ENCODE measurements around the gene CDK5RAP1.

CDK5RAP1 gene

DNA sequence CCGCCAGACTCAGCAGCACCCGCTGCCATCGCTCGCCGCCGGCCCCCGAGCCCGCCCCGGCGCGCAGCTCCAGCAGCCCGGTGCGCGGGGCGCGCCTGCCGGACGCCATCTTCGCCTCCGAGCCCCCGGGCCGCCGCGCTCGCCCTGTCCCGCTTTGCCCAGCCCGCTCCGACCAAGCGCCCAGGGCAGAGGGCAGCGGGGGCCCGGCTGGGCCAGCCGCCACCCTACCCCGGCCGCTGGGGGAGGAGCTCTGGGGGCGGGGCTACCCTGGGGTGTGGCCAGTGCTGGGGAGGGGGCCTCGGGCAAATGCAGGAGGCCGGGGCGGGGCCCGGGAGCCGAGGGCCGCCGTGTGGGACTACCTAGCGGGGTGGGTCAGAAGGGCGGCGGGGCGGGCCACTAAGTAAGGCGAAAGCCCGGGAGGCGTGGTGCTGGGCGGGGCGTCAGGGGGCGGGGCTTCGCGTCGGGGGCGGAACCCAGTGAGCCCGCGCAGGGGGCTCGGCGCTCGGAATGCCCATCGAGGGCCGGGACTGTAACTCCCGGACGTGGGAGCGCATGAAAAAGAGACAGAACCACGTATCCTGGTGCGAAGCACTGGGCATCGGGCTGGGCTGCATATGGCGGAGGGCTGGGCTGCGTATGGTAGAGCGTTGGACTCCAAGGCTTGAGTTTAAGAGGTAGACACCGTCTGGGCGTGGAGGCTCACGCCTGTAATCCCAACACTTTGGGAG, 42.4 kb upstream of the CDK5RAP1 start, which contains the start of gene SNTA1 (continued):
- TF ChIP-seq ZNF658 (tag by site-specific recombination; IDR thresholded peaks at IDR 0.05) (no peak), ZNF114 (tag by site-specific recombination; IDR thresholded peaks at IDR 0.05) (no peak), GFI1B (tag by site-specific recombination; IDR thresholded peaks at IDR 0.05) (no peak), ZNF610 (tag by site-specific recombination; IDR thresholded peaks at IDR 0.05; ENCODE audit: borderline replicate concordance) (no peak), ZNF239 (tag by site-specific recombination; IDR thresholded peaks at IDR 0.05) (no peak), ZNF785 (tag by site-specific recombination; IDR thresholded peaks at IDR 0.05) (no peak), ZBTB20 (tag by site-specific recombination; IDR thresholded peaks at IDR 0.05) (0 out of 2 replicates have a peak, but pooled peaks have one; percentile 49), KLF9 (tag by site-specific recombination; IDR thresholded peaks at IDR 0.05; ENCODE audit: low read depth) (peak; percentile 91), TRIM28 (IDR thresholded peaks at IDR 0.05; ENCODE audit: borderline replicate concordance, low read length) (no peak), HOXA7 (CRISPR knock-in tag; IDR thresholded peaks at IDR 0.05; ENCODE audit: borderline replicate concordance) (no peak), YY2 (tag by site-specific recombination; IDR thresholded peaks at IDR 0.05) (no peak), ZNF530 (tag by site-specific recombination; IDR thresholded peaks at IDR 0.05; ENCODE audit: low read depth) (no peak), ZNF24 (tag by site-specific recombination; IDR thresholded peaks at IDR 0.05) (no peak), ZNF621 (tag by site-specific recombination; IDR thresholded peaks at IDR 0.05) (no peak), GLIS1 (tag by site-specific recombination; IDR thresholded peaks at IDR 0.05) (peak; percentile 48), ZNF350 (tag by site-specific recombination; IDR thresholded peaks at IDR 0.05) (no peak), ZBTB17 (tag by site-specific recombination; IDR thresholded peaks at IDR 0.05) (peak; percentile 97), ZNF324 (tag by site-specific recombination; IDR thresholded peaks at IDR 0.05) (no peak), KLF1 (tag by site-specific recombination; IDR thresholded peaks at IDR 0.05) (peak; percentile 57), ZFP69B (tag by site-specific recombination; IDR thresholded peaks at IDR 0.05) (no peak), ZSCAN16 (tag by site-specific recombination; IDR thresholded peaks at IDR 0.05) (no peak), ZNF184 (tag by site-specific recombination; IDR thresholded peaks at IDR 0.05) (no peak), OVOL3 (tag by site-specific recombination; IDR thresholded peaks at IDR 0.05) (peak; percentile 22; the same call in 1 of the 2 replicates), HOXD13 (CRISPR knock-in tag; IDR thresholded peaks at IDR 0.05; ENCODE audit: borderline replicate concordance) (no peak), ZNF223 (tag by site-specific recombination; IDR thresholded peaks at IDR 0.05) (no peak), ZSCAN30 (tag by site-specific recombination; IDR thresholded peaks at IDR 0.05) (no peak)
- TF ChIP-seq, protein P1, sequence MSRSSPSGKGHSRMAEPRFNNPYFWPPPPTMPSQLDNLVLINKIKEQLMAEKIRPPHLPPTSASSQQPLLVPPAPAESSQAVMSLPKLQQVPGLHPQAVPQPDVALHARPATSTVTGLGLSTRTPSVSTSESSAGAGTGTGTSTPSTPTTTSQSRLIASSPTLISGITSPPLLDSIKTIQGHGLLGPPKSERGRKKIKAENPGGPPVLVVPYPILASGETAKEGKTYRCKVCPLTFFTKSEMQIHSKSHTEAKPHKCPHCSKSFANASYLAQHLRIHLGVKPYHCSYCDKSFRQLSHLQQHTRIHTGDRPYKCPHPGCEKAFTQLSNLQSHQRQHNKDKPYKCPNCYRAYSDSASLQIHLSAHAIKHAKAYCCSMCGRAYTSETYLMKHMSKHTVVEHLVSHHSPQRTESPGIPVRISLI (tag by site-specific recombination; IDR thresholded peaks at IDR 0.05): no peak
- TF ChIP-seq, protein P2, sequence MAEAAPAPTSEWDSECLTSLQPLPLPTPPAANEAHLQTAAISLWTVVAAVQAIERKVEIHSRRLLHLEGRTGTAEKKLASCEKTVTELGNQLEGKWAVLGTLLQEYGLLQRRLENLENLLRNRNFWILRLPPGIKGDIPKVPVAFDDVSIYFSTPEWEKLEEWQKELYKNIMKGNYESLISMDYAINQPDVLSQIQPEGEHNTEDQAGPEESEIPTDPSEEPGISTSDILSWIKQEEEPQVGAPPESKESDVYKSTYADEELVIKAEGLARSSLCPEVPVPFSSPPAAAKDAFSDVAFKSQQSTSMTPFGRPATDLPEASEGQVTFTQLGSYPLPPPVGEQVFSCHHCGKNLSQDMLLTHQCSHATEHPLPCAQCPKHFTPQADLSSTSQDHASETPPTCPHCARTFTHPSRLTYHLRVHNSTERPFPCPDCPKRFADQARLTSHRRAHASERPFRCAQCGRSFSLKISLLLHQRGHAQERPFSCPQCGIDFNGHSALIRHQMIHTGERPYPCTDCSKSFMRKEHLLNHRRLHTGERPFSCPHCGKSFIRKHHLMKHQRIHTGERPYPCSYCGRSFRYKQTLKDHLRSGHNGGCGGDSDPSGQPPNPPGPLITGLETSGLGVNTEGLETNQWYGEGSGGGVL (tag by site-specific recombination; IDR thresholded peaks at IDR 0.05): no peak
- TF ChIP-seq, protein P3, sequence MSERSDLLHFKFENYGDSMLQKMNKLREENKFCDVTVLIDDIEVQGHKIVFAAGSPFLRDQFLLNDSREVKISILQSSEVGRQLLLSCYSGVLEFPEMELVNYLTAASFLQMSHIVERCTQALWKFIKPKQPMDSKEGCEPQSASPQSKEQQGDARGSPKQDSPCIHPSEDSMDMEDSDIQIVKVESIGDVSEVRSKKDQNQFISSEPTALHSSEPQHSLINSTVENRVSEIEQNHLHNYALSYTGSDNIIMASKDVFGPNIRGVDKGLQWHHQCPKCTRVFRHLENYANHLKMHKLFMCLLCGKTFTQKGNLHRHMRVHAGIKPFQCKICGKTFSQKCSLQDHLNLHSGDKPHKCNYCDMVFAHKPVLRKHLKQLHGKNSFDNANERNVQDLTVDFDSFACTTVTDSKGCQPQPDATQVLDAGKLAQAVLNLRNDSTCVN (tag by site-specific recombination; optimal IDR thresholded peaks at IDR 0.05): peak; percentile 60
- TF ChIP-seq, protein P4, sequence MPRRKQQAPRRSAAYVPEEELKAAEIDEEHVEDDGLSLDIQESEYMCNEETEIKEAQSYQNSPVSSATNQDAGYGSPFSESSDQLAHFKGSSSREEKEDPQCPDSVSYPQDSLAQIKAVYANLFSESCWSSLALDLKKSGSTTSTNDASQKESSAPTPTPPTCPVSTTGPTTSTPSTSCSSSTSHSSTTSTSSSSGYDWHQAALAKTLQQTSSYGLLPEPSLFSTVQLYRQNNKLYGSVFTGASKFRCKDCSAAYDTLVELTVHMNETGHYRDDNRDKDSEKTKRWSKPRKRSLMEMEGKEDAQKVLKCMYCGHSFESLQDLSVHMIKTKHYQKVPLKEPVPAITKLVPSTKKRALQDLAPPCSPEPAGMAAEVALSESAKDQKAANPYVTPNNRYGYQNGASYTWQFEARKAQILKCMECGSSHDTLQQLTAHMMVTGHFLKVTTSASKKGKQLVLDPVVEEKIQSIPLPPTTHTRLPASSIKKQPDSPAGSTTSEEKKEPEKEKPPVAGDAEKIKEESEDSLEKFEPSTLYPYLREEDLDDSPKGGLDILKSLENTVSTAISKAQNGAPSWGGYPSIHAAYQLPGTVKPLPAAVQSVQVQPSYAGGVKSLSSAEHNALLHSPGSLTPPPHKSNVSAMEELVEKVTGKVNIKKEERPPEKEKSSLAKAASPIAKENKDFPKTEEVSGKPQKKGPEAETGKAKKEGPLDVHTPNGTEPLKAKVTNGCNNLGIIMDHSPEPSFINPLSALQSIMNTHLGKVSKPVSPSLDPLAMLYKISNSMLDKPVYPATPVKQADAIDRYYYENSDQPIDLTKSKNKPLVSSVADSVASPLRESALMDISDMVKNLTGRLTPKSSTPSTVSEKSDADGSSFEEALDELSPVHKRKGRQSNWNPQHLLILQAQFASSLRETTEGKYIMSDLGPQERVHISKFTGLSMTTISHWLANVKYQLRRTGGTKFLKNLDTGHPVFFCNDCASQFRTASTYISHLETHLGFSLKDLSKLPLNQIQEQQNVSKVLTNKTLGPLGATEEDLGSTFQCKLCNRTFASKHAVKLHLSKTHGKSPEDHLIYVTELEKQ (tag by site-specific recombination; IDR thresholded peaks at IDR 0.05; ENCODE audit: borderline replicate concordance): no peak
- TF ChIP-seq, protein P5, sequence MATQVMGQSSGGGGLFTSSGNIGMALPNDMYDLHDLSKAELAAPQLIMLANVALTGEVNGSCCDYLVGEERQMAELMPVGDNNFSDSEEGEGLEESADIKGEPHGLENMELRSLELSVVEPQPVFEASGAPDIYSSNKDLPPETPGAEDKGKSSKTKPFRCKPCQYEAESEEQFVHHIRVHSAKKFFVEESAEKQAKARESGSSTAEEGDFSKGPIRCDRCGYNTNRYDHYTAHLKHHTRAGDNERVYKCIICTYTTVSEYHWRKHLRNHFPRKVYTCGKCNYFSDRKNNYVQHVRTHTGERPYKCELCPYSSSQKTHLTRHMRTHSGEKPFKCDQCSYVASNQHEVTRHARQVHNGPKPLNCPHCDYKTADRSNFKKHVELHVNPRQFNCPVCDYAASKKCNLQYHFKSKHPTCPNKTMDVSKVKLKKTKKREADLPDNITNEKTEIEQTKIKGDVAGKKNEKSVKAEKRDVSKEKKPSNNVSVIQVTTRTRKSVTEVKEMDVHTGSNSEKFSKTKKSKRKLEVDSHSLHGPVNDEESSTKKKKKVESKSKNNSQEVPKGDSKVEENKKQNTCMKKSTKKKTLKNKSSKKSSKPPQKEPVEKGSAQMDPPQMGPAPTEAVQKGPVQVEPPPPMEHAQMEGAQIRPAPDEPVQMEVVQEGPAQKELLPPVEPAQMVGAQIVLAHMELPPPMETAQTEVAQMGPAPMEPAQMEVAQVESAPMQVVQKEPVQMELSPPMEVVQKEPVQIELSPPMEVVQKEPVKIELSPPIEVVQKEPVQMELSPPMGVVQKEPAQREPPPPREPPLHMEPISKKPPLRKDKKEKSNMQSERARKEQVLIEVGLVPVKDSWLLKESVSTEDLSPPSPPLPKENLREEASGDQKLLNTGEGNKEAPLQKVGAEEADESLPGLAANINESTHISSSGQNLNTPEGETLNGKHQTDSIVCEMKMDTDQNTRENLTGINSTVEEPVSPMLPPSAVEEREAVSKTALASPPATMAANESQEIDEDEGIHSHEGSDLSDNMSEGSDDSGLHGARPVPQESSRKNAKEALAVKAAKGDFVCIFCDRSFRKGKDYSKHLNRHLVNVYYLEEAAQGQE (tag by site-specific recombination; IDR thresholded peaks at IDR 0.05): no peak; the same call in 1 of the 2 replicates
